ENCODE measurements around the gene SCAF1. TPM values are rescaled to one million over a fixed set of nuclear protein-coding genes. Genes with fewer than 3 reads are reported as not detected.

SCAF1 gene
- total RNA-seq, 4 donors from 2014 or later: 17.5 to 38.4 (median 25.8) TPM

DNA sequence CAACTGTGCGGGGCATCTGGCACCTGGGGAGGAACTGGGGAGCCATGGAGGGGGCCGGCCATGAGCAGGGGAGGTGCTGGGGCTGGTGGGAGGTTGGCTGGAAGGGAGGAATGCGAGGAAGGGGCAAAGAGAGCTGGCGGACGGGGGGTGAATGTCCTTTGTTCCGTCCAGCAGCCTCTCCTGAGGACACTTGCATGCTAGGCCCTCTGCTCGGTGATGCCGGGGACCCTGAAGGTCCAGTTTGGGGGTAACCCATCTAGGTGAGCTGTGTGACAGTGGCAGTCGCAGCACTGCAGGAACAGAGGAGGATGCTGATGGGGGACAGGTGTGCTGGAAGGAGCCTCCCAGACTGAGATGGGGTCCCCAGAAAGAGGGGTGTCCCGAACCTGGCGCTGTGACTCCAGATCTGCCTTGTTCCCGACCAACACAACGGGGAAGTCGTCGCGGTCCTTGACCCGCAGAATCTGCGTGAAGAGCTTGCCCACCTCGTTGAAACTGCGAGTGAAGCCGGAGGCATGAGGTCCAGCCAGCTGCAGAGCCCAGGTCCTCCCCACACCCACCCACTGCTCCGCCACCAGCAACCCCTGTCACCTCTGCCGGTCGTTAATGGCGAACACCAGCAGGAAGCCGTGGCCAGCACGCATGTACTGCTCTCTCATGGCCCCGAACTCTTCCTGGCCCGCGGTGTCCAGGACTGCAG is 5.6 kb upstream of the SCAF1 start:
- H3K27ac ChIP-seq: no peak overlapping the region
- no peak overlapping the region for H3K4me3 ChIP-seq (replicated peaks in 1 of 3)
- H3K36me3 ChIP-seq: no peaks in the 10 kb centered on the region
- intact Hi-C loops (cut with DNase I): loop anchor here (5.0 kb wide), 1 partner anchor 39 kb away; no protein-coding TSS in a partner anchor
- H3K27me3 ChIP-seq: no peaks in the 10 kb centered on the region
- peaks cover 14 to 39% of the 10 kb centered on the region in 2 donors for H3K4me1 ChIP-seq
- 57 to 65% methylated on average over 21 to 30 of the region's 30 CpGs for WGBS, 2 donors
- H3K9me3 ChIP-seq: no peaks in the 10 kb centered on the region
- DNase-seq: no peak
- TF ChIP-seq POLR2A (IDR thresholded peaks at IDR 0.05): no peak
- TF ChIP-seq, protein P1, sequence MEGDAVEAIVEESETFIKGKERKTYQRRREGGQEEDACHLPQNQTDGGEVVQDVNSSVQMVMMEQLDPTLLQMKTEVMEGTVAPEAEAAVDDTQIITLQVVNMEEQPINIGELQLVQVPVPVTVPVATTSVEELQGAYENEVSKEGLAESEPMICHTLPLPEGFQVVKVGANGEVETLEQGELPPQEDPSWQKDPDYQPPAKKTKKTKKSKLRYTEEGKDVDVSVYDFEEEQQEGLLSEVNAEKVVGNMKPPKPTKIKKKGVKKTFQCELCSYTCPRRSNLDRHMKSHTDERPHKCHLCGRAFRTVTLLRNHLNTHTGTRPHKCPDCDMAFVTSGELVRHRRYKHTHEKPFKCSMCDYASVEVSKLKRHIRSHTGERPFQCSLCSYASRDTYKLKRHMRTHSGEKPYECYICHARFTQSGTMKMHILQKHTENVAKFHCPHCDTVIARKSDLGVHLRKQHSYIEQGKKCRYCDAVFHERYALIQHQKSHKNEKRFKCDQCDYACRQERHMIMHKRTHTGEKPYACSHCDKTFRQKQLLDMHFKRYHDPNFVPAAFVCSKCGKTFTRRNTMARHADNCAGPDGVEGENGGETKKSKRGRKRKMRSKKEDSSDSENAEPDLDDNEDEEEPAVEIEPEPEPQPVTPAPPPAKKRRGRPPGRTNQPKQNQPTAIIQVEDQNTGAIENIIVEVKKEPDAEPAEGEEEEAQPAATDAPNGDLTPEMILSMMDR (IDR thresholded peaks at IDR 0.05): no peak

DNA sequence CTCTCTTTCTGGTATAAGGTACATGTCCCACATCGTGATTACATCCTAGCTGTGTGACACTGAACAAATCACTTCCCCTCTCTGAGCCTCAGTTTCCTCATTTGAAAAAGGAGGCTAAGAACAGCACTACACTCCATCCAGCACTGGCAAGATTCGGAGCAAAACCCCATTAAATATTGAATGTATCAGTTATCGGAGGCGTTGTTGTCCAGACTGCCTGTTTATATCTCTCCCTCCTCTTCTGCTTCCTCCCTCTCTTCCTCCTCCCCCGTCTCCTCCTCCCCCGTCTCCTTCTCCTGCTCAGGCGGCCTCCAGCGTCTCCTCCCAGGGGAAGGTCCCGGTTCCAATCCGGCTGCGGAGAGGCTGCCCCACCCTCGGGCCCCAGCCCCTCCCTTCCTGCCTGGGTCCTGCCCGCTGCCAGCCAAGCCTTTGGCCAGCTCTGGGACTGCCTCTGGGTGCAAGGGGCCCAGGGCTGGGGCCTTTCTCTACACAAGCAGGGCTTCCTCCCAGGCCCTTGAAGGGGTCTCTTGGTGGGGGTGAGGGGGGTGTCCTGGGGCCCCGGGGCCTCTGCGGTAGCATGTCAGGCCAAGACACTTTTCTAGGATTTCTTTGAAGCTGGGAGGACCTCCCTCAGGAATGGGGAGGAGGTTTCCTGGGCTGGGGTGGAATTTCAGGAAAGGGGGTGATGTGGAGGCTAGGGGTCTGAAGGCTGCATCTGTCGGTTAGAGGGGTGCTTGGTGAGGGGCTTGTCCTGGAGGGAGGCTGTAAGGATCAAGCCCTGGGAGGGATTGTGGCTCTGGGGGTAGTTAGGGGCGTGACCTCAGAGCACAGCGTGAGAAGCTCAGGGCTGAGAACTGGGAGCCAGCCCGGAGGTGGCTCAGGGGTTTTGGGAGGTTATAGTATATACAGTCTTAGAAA is 3.9 kb upstream of the SCAF1 start:
- intact Hi-C loops (cut with DNase I): loop anchor here (5.0 kb wide), 1 partner anchor 41 kb away; no protein-coding TSS in a partner anchor

DNA sequence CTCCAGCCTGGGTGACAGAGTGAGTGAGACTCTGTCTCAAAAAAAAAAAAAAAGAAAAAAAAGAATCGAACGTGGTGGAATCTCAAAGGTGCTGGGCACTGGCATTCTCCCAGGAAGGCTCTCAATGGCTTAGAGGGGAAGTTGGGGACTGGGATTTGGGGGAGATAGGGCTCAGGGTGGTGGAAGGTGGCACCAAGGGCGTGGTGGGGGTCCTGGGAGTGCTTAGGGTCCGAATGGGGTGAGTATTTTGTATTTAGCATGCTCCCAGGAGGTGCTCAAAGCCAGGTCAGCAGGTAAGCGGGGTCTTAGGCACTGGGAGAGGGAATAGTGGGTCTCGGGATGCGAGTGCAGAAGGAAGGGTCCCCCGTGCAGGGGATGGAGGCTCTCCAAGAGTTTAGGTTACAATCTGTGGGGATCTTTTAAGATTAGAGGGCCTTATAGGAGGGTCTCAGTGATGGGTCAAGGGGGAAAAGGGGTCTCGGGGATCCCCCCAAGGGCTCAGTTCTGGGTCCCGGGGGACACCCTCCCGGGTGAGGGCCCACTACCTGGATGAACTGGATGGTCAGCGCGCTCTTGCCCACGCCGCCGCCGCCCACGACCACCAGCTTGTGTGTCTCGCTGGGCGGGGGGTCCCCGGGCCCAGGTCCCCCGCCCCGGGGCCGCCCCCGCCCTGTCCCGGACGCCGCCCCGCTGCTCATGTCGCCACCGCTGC is 2.5 kb upstream of the SCAF1 start:
- peak; percentile 60 to 62 for DNase-seq
- H3K4me3 ChIP-seq (replicated peaks in 1 of 3): peak overlapping the region; percentile 5 to 75 (median 72)
- 10 to 15% methylated on average over 8 to 11 of the region's 31 CpGs for WGBS, 2 donors
- H3K9me3 ChIP-seq: no peaks in the 10 kb centered on the region
- H3K27me3 ChIP-seq: no peaks in the 10 kb centered on the region
- peak overlapping the region; percentile 62 to 96 (median 77) for H3K27ac ChIP-seq
- intact Hi-C loops (cut with DNase I): loop anchor here (5.0 kb wide), 1 partner anchor 42 kb away; no protein-coding TSS in a partner anchor
- no peaks in the 10 kb centered on the region for H3K36me3 ChIP-seq
- TF ChIP-seq POLR2A (IDR thresholded peaks at IDR 0.05): no peak
- TF ChIP-seq, protein P1 (IDR thresholded peaks at IDR 0.05): no peak
- H3K4me1 ChIP-seq: peaks cover 25 to 56% of the 10 kb centered on the region in 2 donors

More for the DNA sequence above, 3.9 kb upstream of the SCAF1 start:
- no peaks in the 10 kb centered on the region for H3K27me3 ChIP-seq
- peaks cover 21 to 46% of the 10 kb centered on the region in 2 donors for H3K4me1 ChIP-seq
- peak overlapping the region; percentile 62 to 96 (median 71) for H3K27ac ChIP-seq
- TF ChIP-seq POLR2A (IDR thresholded peaks at IDR 0.05): no peak
- TF ChIP-seq, protein P1 (IDR thresholded peaks at IDR 0.05): no peak
- 22 to 24% methylated on average over 19 of the region's 19 CpGs for WGBS, 2 donors
- peak; percentile 38 to 47 for DNase-seq
- H3K9me3 ChIP-seq: no peaks in the 10 kb centered on the region
- H3K4me3 ChIP-seq (replicated peaks in 1 of 3): peak overlapping the region in 1 of 3 donors; percentile 75
- H3K36me3 ChIP-seq: no peaks in the 10 kb centered on the region

DNA sequence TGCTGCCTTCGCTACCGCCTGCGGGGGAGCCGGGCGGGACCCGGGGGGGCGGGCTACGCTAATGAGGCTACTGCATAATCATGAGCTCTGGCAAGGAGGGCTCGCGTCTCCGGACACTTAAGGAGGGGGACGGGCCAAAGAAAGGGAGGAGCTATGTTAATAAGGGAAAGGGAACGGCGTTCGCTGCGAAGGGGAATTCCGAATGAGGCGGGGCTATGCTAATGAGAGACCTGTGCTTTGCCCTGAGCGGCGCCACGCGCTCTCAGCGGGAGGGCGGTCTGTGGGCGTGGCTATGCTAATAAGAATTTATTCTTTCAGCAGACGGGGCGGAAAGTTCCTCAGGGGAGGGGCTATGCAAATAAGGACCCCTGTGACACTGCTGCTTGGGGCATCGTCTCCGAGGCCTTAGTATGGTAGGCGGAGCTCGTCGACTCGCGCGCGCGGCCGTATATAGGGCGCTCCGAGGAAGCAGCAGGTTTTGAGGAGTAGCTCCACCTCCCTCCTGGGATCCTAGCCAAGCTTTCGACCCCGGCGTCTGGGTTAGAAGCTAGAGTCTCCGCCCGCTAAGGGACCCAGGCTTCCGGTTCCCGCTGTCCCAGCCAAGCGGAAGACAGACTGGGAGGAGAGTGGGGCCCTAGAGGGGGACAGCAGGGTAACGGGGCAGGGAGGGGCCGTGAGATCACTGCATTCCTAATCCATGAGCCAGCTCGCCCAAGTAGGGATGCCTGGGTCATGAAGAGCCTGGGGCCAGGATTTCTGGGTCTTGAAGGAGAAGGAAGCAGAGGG is 1.7 kb upstream of the SCAF1 start, which contains the start of gene RRAS:
Gene RRAS, minus strand, starts transcription at position 31 of the 786 bp plus-strand sequence. CDS start 45 bp downstream, outside the sequence.
- TF ChIP-seq, protein P1 (IDR thresholded peaks at IDR 0.05): no peak
- peak in 1 of 2 donors; percentile 92 for TF ChIP-seq POLR2A (IDR thresholded peaks at IDR 0.05)
- 0 to 1% methylated on average over 45 to 48 of the region's 51 CpGs for WGBS, 2 donors
- Histone ChIP-seq H3K4me3 (replicated peaks in 1 of 3) (peak within 1 kb of the TSS; percentile 5 to 75 (median 72)), H3K27ac (peak within 1 kb of the TSS; percentile 95 to 98 (median 96)), H3K9me3 (no peaks in the 10 kb centered on the region), H3K27me3 (no peaks in the 10 kb centered on the region), H3K36me3 (no peaks in the 10 kb centered on the region), H3K4me1 (peaks cover 25 to 57% of the 10 kb centered on the region in 2 donors)
- DNase-seq: peak; percentile 100
- intact Hi-C loops (cut with DNase I): no loop called here
